Neural cell (in vitro differentiated cells): ENCODE results near the gene PVALEF. TPM values are rescaled to one million over a fixed set of nuclear protein-coding genes. Genes with fewer than 3 reads are reported as not detected.

Experiments used
- H2AFZ ChIP-seq: fragments of 200-600, 300-800 bp; sonication (generic), shearing (Covaris generic); 2 replicates; pipeline ENCODE4 v1.6.0; 2014; ENCODE audit warnings: low read depth, mild to moderate bottlenecking, antibody characterized with exemption, low read length, moderate library complexity
- H3F3A ChIP-seq: fragments of 200-600 bp; shearing (Covaris generic); 2 replicates; pipeline ENCODE4 v1.6.1; 2016; ENCODE audit warnings: mild to moderate bottlenecking, moderate library complexity, mixed read lengths, antibody characterized with exemption, low read length; ENCODE audit not compliant: insufficient read depth, poor library complexity, severe bottlenecking
- H3K27ac ChIP-seq: fragments of 200-600, 300-800 bp; sonication (generic), shearing (Covaris generic); 2 replicates; pipeline ENCODE4 v1.5.1; 2014; ENCODE audit warnings: mild to moderate bottlenecking, low read length, moderate library complexity
- H3K27me3 ChIP-seq: fragments of 300-800, 200-600 bp; sonication (generic), shearing (Covaris generic); 2 replicates; pipeline ENCODE4 v1.6.0; 2014; ENCODE audit warnings: mild to moderate bottlenecking, low read depth, low read length, moderate library complexity; ENCODE audit not compliant: insufficient read depth
- H3K36me3 ChIP-seq: fragments of 300-800, 200-600 bp; sonication (generic), shearing (Covaris generic); 2 replicates; pipeline ENCODE4 v1.5.1; 2014; ENCODE audit warnings: mild to moderate bottlenecking, antibody characterized with exemption, low read length, moderate library complexity; ENCODE audit not compliant: insufficient read depth
- H3K4me2 ChIP-seq: fragments of 300-800, 200-600 bp; sonication (generic), shearing (Covaris generic); 2 replicates; pipeline ENCODE4 v1.6.0; 2014; ENCODE audit warnings: mild to moderate bottlenecking, low read length
- H3K4me3 ChIP-seq: fragments of 300-800, 200-600 bp; sonication (generic), shearing (Covaris generic); 2 replicates; pipeline ENCODE4 v1.5.1; 2014; ENCODE audit warnings: mild to moderate bottlenecking, low read length, moderate library complexity
- H3K79me2 ChIP-seq: fragments of 200-600 bp; shearing (Covaris generic); replicated peaks from 2 replicates; pipeline ENCODE4 v1.6.0; 2014; ENCODE audit warnings: mild to moderate bottlenecking, low read length, moderate library complexity; ENCODE audit not compliant: insufficient read depth
- H3K9ac ChIP-seq: fragments of 300-800, 200-600 bp; sonication (generic), shearing (Covaris generic); 2 replicates; pipeline ENCODE4 v1.6.1; 2016; ENCODE audit warnings: mild to moderate bottlenecking, low read length, mixed read lengths
- H3K9me2 ChIP-seq: fragments of 200-600 bp; shearing (Covaris generic); 2 replicates; pipeline ENCODE4 v1.6.1; 2016; ENCODE audit warnings: mild to moderate bottlenecking, low read length, mixed read lengths; ENCODE audit not compliant: insufficient read depth
- H3K9me3 ChIP-seq: fragments of 200-600, 300-800 bp; sonication (generic), shearing (Covaris generic); 2 replicates; pipeline ENCODE4 v1.6.1; 2016; ENCODE audit warnings: mild to moderate bottlenecking, mixed run types, low read length, moderate library complexity, mixed read lengths
- H4K20me1 ChIP-seq: fragments of 200-600 bp; shearing (Covaris generic); 2 replicates; pipeline ENCODE4 v1.6.1; 2016; ENCODE audit warnings: mild to moderate bottlenecking, mixed run types; ENCODE audit not compliant: insufficient read depth
- CTCF ChIP-seq: fragments of 450-650 bp; IDR thresholded peaks from 2 replicates; pipeline ENCODE4 v1.5.1; 2014; ENCODE audit warnings: antibody characterized with exemption, mild to moderate bottlenecking, moderate library complexity; ENCODE audit not compliant: poor library complexity, severe bottlenecking
- EP300 ChIP-seq: fragments of 450-650 bp; conservative IDR thresholded peaks from 2 replicates; pipeline ENCODE4 v1.6.1; 2014; ENCODE audit warnings: antibody characterized with exemption, mild to moderate bottlenecking, moderate library complexity; ENCODE audit not compliant: poor library complexity, severe bottlenecking
- EZH2 ChIP-seq: fragments of 200-600, 300-800 bp; shearing (Covaris generic), sonication (generic); IDR thresholded peaks from 2 replicates; pipeline ENCODE4 v1.6.1; 2014; ENCODE audit warnings: antibody characterized with exemption, low read length, borderline replicate concordance, mild to moderate bottlenecking; ENCODE audit not compliant: insufficient read depth, poor library complexity, severe bottlenecking
- MXI1 ChIP-seq: fragments of 450-650 bp; conservative IDR thresholded peaks from 2 replicates; pipeline ENCODE4 v1.6.1; 2014; ENCODE audit warnings: antibody characterized with exemption, mild to moderate bottlenecking; ENCODE audit not compliant: poor library complexity, severe bottlenecking
- POLR2AphosphoS5 ChIP-seq: IDR thresholded peaks from 2 replicates; pipeline ENCODE4 v1.6.1; 2012
- RAD21 ChIP-seq: fragments of 450-650 bp; conservative IDR thresholded peaks from 2 replicates; pipeline ENCODE4 v1.6.1; 2014; ENCODE audit warnings: antibody characterized with exemption, mild to moderate bottlenecking, moderate library complexity
- REST ChIP-seq: IDR thresholded peaks from 2 replicates; pipeline ENCODE4 v1.6.1; 2012; ENCODE audit warnings: borderline replicate concordance
- SMC3 ChIP-seq: fragments of 450-650 bp; conservative IDR thresholded peaks from 2 replicates; pipeline ENCODE4 v1.6.1; 2014; ENCODE audit warnings: antibody characterized with exemption, mild to moderate bottlenecking, moderate library complexity; ENCODE audit not compliant: poor library complexity
- TAF1 ChIP-seq: IDR thresholded peaks from 2 replicates; pipeline ENCODE4 v1.6.1; 2012; ENCODE audit warnings: low read depth
- polyA minus RNA-seq: library from RNA; depleted of rRNA, polyadenylated mRNA; stranded (reverse); fragments of >200 nt; gene quantifications from 2 replicates; pipeline ENCODE4 v1.2.3, GENCODE V29; 2014
- polyA plus RNA-seq: library from polyadenylated mRNA; depleted of rRNA; stranded (reverse); fragments of >200 nt; gene quantifications from 2 replicates; pipeline ENCODE4 v1.2.3, GENCODE V29; 2014

PVALEF gene
- not detected in 2 replicates for polyA plus RNA-seq
- not detected in 2 replicates for polyA minus RNA-seq

- no peaks in the 10 kb centered on the region for H3K36me3 ChIP-seq
- H3K27ac ChIP-seq = peak within 1 kb of the TSS; percentile 44
- H3K9me3 ChIP-seq = no peaks in the 10 kb centered on the region
- H3K4me3 ChIP-seq = peak within 1 kb of the TSS; percentile 80
- H2AFZ ChIP-seq = peak within 1 kb of the TSS; percentile 40
- H3K9ac ChIP-seq = peak within 1 kb of the TSS; percentile 78
- TF ChIP-seq SMC3 (no peak), MXI1 (peak; percentile 40), CTCF (peak; percentile 20)
- H3K79me2 ChIP-seq = no peaks in the 10 kb centered on the region
- H4K20me1 ChIP-seq = no peaks in the 10 kb centered on the region
- peak within 1 kb of the TSS; percentile 70 for H3K4me2 ChIP-seq
- H3K9me2 ChIP-seq = no peaks in the 10 kb centered on the region
- H3K27me3 ChIP-seq = no peaks in the 10 kb centered on the region
- no peaks in the 10 kb centered on the region for H3F3A ChIP-seq
Measured at GRCh38 chr17:81165246-81166032, at the start of gene PVALEF. PVALEF (plus strand) TSS chr17:81165507; CDS start chr17:81181227, 15,720 bp downstream.

- no peak for TF ChIP-seq EP300
- TF ChIP-seq MXI1 = no peak
- TF ChIP-seq REST = no peak
- no peak for TF ChIP-seq POLR2AphosphoS5
- TF ChIP-seq SMC3 = no peak
- no peak for TF ChIP-seq TAF1
- no peak for TF ChIP-seq CTCF
- no peak for TF ChIP-seq RAD21
- TF ChIP-seq EZH2 = no peak
- Histone ChIP-seq H3K9me3 (no peaks in the 10 kb centered on the region), H3F3A (no peaks in the 10 kb centered on the region), H2AFZ (no peak overlapping the region), H3K27ac (no peak overlapping the region), H3K4me2 (no peak overlapping the region), H3K9me2 (no peaks in the 10 kb centered on the region), H4K20me1 (no peaks in the 10 kb centered on the region), H3K79me2 (no peaks in the 10 kb centered on the region), H3K27me3 (no peaks in the 10 kb centered on the region), H3K9ac (no peak overlapping the region), H3K4me3 (no peak overlapping the region), H3K36me3 (no peaks in the 10 kb centered on the region)
Measured at GRCh38 chr17:81115749-81116464, 49.4 kb upstream of the PVALEF start.
